Activated naive CD4-positive, alpha-beta T cell treated with Interleukin-2 at 50 U/mL for 16 hours (primary cell): Measurements from ENCODE around the gene CFAP46.

Source experiments
- DNase-seq: peaks from one replicate; pipeline ENCODE4 v3.0.0-alpha.2; 2020

CFAP46 gene

GRCh38 chr10:132979491-132980425 lies 37.4 kb upstream of the CFAP46 start:
- no peak for DNase-seq

DNA sequence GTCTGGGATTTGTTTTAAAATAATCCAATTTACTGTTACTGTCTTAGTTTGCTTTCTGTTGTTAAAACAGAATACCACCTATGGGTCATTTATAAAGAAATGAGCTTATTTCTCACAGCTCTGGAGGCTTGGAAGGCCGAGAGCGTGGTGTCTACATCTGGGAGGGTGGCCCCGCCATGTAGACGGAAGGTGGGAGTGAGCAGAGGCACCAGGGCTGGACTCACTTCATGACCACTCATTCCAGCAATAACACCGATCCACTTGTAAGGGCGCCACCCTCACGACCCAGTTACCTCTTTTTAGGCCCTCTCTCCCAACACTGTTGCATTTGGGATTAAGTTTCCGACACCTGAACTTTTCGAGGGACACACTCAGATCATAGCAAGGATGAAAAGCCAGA lies 36.2 kb upstream of the CFAP46 start:
- DNase-seq, result no peak

DNA sequence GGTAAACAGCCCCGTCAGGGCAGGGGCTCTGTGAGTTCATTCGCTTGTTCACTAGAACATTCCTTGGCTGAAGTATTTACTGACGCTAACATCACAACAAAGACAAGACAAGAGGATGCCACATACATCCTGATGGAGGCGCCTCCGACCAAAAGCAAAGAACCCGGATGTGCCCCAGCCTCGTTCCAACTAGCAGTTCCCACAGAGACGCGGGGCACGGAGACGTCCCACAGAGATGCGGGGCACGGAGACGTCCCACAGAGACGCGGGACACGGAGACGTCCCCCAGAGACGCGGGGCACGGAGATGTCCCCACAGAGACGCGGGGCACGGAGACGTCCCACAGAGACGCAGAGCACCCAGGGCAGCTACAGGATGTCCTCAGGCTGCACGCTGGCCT lies 35.4 kb upstream of the CFAP46 start:
- DNase-seq, result no peak

GRCh38 chr10:132977076-132977475 lies 34.7 kb upstream of the CFAP46 start:
- no peak for DNase-seq

DNA sequence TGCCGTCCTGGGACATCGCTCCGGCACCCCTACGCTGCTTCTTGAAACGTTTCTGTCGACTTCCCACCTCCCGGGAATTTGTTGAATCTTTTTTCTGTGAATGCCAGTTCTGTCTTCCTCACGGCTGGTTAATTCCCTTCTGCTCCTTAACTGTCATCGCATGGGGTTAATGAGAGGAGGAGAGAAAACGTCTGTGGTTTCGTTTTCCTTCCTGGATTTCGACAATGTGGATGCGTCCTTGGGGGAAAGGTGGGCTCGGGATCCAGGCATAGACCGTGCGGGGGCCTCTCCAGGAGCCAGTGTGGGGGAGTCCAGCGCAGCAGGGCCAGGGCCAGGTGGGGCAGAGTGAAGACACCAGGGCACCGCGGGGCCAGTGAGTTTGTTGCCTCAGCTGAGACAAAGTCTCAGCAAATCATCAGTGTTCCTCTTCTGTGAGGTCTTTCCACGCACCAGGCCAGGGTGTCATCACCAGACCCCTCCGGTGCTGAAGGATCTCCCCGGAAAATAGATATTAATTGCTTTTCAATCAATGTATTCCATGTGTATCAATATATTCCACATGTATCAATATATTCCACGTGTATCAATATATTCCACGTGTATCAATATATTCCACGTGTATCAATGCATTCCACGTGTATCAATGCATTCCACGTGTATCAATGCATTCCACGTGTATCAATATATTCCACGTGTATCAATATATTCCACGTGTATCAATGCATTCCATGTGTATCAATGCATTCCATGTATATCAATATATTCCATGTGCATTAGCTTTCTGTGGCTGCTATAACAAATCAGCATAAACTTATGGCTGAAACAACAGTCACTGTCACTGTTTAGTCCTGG lies 33.7 kb upstream of the CFAP46 start:
- DNase-seq, result no peak

- DNase-seq, result no peak
These were observed 32.8 kb upstream of the CFAP46 start for GRCh38 chr10:132974886-132975830.

GRCh38 chr10:132974249-132974796 lies 32.0 kb upstream of the CFAP46 start:
- no peak for DNase-seq

GRCh38 chr10:132973903-132974241 lies 31.5 kb upstream of the CFAP46 start:
- DNase-seq, result no peak

DNA sequence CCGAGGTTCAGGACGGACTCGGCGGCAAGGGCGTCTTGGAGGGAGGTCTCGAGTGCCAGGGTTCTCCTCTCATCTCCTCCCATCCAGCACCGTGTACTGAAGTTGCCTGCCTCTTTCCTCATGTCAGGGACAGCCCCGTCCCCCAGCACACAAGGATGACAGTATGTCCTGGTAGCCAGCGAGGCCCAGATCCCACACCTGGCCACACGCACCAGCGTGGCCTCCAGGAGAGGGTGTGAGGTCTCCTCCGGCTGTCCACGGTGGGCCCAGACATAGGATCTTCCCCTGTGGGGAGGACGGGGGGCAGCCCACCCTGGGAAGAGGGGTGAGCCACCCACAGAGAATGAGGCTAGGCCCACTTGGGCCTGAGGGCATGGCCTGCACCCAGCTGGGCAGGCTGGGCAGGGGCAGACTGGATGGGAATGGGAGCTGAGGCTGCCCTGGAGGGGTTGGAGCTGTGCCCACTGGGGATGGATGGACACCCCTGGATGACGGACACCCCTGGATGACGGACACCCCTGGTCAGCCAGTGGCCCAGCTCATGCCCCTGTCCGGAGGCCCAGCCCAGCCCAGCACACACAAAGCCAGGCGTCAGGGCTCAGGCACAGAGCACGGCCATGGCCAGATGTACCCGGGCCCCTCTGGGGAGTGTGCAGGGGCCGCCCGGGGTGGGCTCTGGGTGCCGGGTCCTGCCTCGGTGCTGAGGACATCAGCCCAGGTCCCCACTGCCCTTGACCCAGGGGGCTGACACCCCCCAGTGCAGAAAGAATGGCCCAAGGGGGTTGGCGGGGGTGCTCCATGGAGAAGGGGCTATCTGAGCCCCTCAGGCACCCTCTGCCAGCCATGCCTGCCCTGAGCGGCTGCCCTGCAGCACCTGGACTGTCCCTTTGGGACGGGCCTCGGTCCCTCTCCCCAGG lies 30.9 kb upstream of the CFAP46 start:
- no peak for DNase-seq

DNA sequence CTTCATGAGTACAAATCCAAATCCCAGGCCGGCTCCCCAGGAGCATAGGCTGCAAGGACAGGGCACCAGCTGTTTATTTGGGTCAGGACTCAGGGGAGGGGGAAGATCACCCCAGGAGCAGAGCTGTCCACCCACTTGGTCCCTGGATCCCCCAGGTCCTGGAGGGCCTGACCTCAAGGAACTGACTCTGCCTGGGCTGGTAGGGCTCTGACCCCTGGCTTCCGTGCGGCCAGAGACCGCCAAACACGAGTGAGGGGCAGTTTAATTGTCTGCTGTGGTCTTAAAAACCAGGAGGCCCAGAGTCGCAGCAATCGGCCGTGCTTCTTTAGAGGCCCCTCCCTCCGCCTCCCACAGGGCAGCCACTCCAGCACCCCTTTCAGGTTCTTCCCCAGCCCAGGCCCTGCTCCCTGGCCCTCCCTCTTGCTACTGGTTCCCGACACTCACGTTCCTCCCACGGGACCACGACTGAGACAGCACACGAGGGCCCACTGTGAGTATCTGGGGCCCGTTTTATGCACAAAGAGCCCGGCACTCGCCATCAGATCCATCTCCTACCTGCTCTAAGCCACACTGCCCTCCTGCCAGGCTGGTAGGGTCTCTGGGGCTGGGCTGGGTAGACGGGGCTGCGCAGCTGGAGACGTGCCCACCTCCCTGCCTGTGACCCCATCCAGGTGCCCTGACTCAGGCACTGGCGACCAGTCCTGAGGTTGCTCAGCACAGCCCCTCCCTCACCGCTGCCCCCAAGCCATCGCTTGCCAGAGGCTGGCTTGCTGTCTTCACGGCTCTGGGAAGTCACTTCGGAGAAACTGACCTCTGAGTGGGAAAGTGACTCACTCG lies 30.0 kb upstream of the CFAP46 start:
- DNase-seq, result no peak

- no peak for DNase-seq
These were observed 29.2 kb upstream of the CFAP46 start for GRCh38 chr10:132971448-132972148.

GRCh38 chr10:132970641-132971438 lies 28.5 kb upstream of the CFAP46 start:
- no peak for DNase-seq

DNA sequence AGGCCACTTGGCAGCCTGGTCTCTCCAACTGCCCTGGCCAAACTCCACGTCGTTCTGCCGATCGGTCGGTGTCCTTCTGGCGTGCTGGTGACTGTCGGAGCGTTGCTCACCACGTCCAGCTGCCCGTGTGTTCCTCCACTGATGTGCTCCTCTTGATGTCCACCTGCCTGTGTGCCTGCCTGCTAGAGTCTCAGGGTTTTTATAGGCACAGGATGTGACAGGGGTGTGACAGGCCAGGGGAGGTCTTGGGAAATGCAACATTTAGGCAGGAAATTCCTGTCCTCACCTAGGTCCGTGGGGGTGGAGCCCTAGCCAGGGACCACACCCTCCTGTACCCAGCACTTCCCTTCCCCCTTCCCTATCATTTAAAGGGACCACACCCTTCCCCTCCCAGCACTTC lies 25.2 kb upstream of the CFAP46 start:
- no peak for DNase-seq

GRCh38 chr10:132965411-132966057 lies 23.2 kb upstream of the CFAP46 start:
- DNase-seq, result no peak

- DNase-seq, result peak; percentile 19
These were observed 22.5 kb upstream of the CFAP46 start for GRCh38 chr10:132964707-132965410.

- DNase-seq, result no peak
These were observed 21.9 kb upstream of the CFAP46 start for GRCh38 chr10:132964231-132964630.

DNA sequence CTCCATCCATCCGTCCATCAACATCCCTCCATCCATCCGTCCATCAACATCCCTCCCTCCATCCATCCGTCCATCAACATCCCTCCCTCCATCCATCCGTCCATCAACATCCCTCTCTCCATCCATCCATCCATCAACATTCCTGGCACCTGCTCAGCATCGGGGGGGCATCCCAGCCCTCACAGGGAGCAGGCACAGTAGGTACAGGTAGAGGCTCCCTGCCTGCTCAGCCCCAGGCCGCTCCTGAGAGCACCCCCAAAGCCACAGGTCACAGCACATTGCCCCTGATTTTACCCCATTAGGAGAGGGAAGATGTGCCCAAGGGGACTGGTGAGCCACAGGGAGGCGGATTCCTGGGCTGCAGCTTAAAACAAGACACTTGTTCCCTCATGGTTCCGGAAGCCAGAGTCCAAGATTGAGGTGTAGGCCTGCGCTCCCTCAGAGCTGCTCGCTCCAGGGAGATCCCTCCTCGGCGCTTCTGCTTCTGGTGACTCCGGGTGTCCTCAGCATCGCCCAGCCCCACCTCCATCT lies 21.1 kb upstream of the CFAP46 start:
- DNase-seq, result no peak
